HEK293 (cell line): ENCODE data around the gene RHOBTB3.

Experiments
- ZBTB8A ChIP-seq: fragments of 450-650 bp; formaldehyde crosslinking; IDR thresholded peaks from 2 replicates; pipeline ENCODE4 v1.5.1; 2016; ENCODE audit warnings: missing biosample characterization, missing genetic modification characterization
- ZNF138 ChIP-seq: fragments of 450-650 bp; formaldehyde crosslinking; IDR thresholded peaks from 2 replicates; pipeline ENCODE4 v1.5.1; 2016; ENCODE audit warnings: missing biosample characterization, missing genetic modification characterization, borderline replicate concordance
- ZNF148 ChIP-seq: fragments of 450-650 bp; formaldehyde crosslinking; IDR thresholded peaks from 2 replicates; pipeline ENCODE4 v1.5.0; 2017; ENCODE audit warnings: missing biosample characterization, missing genetic modification characterization, borderline replicate concordance
- ZNF16 ChIP-seq: fragments of 450-650 bp; formaldehyde crosslinking; IDR thresholded peaks from 2 replicates; pipeline ENCODE4 v1.5.1; 2016; ENCODE audit warnings: low read depth, missing biosample characterization, missing genetic modification characterization
- ZNF169 ChIP-seq: fragments of 450-650 bp; formaldehyde crosslinking; IDR thresholded peaks from 2 replicates; pipeline ENCODE4 v1.5.1; 2016; ENCODE audit warnings: missing biosample characterization, missing genetic modification characterization
- ZNF2 ChIP-seq: fragments of 450-650 bp; formaldehyde crosslinking; IDR thresholded peaks from 2 replicates; pipeline ENCODE4 v1.5.1; 2016; ENCODE audit warnings: missing biosample characterization, missing genetic modification characterization
- ZNF239 ChIP-seq: fragments of 450-650 bp; formaldehyde crosslinking; IDR thresholded peaks from 2 replicates; pipeline ENCODE4 v1.5.1; 2016; ENCODE audit warnings: missing biosample characterization, missing genetic modification characterization
- ZNF621 ChIP-seq: fragments of 450-650 bp; formaldehyde crosslinking; IDR thresholded peaks from 2 replicates; pipeline ENCODE4 v1.5.1; 2017; ENCODE audit warnings: missing biosample characterization, missing genetic modification characterization
- ZNF629 ChIP-seq: fragments of 450-650 bp; formaldehyde crosslinking; IDR thresholded peaks from 2 replicates; pipeline ENCODE4 v1.5.1; 2017; ENCODE audit warnings: missing biosample characterization, missing genetic modification characterization
- ZNF658 ChIP-seq: fragments of 450-650 bp; formaldehyde crosslinking; IDR thresholded peaks from 2 replicates; pipeline ENCODE4; 2016; ENCODE audit warnings: missing biosample characterization, missing genetic modification characterization
- ZNF768 ChIP-seq: fragments of 450-650 bp; formaldehyde crosslinking; IDR thresholded peaks from 2 replicates; pipeline ENCODE4 v1.5.1; 2018; ENCODE audit warnings: missing biosample characterization, mild to moderate bottlenecking, missing genetic modification characterization
- ZNF791 ChIP-seq: fragments of 450-650 bp; formaldehyde crosslinking; IDR thresholded peaks from 2 replicates; pipeline ENCODE4 v1.5.1; 2016; ENCODE audit warnings: missing biosample characterization, missing genetic modification characterization
- TF ChIP-seq, protein P1 (sequence below): fragments of 450-650 bp; formaldehyde crosslinking; IDR thresholded peaks from 2 replicates; pipeline ENCODE4 v1.5.1; 2016; ENCODE audit warnings: missing biosample characterization, missing genetic modification characterization
- TF ChIP-seq, protein P2 (sequence below): fragments of 450-650 bp; formaldehyde crosslinking; IDR thresholded peaks from 2 replicates; pipeline ENCODE4 v1.5.1; 2017; ENCODE audit warnings: missing biosample characterization, missing genetic modification characterization

GRCh38 chr5:95816341-95816740 lies 85.2 kb downstream of the RHOBTB3 start:
- TF ChIP-seq, protein P1, sequence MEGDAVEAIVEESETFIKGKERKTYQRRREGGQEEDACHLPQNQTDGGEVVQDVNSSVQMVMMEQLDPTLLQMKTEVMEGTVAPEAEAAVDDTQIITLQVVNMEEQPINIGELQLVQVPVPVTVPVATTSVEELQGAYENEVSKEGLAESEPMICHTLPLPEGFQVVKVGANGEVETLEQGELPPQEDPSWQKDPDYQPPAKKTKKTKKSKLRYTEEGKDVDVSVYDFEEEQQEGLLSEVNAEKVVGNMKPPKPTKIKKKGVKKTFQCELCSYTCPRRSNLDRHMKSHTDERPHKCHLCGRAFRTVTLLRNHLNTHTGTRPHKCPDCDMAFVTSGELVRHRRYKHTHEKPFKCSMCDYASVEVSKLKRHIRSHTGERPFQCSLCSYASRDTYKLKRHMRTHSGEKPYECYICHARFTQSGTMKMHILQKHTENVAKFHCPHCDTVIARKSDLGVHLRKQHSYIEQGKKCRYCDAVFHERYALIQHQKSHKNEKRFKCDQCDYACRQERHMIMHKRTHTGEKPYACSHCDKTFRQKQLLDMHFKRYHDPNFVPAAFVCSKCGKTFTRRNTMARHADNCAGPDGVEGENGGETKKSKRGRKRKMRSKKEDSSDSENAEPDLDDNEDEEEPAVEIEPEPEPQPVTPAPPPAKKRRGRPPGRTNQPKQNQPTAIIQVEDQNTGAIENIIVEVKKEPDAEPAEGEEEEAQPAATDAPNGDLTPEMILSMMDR (tag by site-specific recombination) = no peak
- TF ChIP-seq, protein P2, sequence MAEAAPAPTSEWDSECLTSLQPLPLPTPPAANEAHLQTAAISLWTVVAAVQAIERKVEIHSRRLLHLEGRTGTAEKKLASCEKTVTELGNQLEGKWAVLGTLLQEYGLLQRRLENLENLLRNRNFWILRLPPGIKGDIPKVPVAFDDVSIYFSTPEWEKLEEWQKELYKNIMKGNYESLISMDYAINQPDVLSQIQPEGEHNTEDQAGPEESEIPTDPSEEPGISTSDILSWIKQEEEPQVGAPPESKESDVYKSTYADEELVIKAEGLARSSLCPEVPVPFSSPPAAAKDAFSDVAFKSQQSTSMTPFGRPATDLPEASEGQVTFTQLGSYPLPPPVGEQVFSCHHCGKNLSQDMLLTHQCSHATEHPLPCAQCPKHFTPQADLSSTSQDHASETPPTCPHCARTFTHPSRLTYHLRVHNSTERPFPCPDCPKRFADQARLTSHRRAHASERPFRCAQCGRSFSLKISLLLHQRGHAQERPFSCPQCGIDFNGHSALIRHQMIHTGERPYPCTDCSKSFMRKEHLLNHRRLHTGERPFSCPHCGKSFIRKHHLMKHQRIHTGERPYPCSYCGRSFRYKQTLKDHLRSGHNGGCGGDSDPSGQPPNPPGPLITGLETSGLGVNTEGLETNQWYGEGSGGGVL (tag by site-specific recombination) = no peak
- TF ChIP-seq ZNF768 (tag by site-specific recombination) (no peak), ZNF169 (tag by site-specific recombination) (no peak), ZNF791 (tag by site-specific recombination) (no peak), ZNF16 (tag by site-specific recombination) (no peak), ZNF239 (no peak), ZNF658 (tag by site-specific recombination) (no peak), ZNF148 (no peak), ZNF621 (tag by site-specific recombination) (no peak), ZBTB8A (tag by site-specific recombination) (no peak), ZNF629 (tag by site-specific recombination) (no peak), ZNF138 (tag by site-specific recombination) (no peak), ZNF2 (no peak)
